Measurements from ENCODE around the gene TBCE.

DNA sequence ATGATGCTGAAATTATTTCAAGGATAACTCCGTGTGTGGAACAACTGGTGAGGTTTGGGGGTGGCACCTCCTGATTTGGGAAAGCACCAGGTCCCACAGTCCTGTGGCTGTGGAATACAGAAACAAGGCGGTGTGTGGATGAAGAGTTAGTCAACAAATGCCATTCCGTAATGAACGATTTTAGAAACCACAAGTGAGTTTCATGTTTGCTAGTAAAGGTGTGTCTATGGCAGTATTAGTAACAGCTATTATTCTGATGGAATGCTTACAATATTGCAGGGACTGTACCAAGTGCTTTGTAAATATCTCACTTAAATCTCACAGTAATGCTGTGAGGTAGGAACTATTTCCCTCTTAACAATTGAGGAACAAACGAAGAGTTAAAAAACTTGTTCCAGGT lies 83.2 kb downstream of the TBCE start:
- TF ChIP-seq POLR2A (IDR thresholded peaks at IDR 0.05) (no peak), POLR2AphosphoS5 (IDR thresholded peaks at IDR 0.05) (no peak), EP300 (IDR thresholded peaks at IDR 0.05; ENCODE audit: low read depth) (no peak)
- TF ChIP-seq, protein P1, sequence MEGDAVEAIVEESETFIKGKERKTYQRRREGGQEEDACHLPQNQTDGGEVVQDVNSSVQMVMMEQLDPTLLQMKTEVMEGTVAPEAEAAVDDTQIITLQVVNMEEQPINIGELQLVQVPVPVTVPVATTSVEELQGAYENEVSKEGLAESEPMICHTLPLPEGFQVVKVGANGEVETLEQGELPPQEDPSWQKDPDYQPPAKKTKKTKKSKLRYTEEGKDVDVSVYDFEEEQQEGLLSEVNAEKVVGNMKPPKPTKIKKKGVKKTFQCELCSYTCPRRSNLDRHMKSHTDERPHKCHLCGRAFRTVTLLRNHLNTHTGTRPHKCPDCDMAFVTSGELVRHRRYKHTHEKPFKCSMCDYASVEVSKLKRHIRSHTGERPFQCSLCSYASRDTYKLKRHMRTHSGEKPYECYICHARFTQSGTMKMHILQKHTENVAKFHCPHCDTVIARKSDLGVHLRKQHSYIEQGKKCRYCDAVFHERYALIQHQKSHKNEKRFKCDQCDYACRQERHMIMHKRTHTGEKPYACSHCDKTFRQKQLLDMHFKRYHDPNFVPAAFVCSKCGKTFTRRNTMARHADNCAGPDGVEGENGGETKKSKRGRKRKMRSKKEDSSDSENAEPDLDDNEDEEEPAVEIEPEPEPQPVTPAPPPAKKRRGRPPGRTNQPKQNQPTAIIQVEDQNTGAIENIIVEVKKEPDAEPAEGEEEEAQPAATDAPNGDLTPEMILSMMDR (IDR thresholded peaks at IDR 0.05): no peak
